HCT116 (cell line): Measurements from ENCODE around the gene IPO11. TPM values are rescaled to one million over a fixed set of nuclear protein-coding genes. Genes with fewer than 3 reads are reported as not detected.

Experiments
- ATAC-seq: fragments of 200-7000 bp; cut with Tn5 transposase; 2 replicates; pipeline ENCODE4 v1.9.1; 2020; ENCODE audit warnings: mild to moderate bottlenecking, moderate library complexity
- BruUV-seq: library from RNA; stranded (reverse); fragments of 400-500 nt; replicated peaks from 2 replicates; lab custom pipeline; 2021; lab: Mats Ljungman, UMichigan
- CTCF ChIA-PET: fragments of 300-600 bp; sonication (Branson Sonifier 250); formaldehyde crosslinking; loops from one replicate; lab custom pipeline; 2021; ENCODE audit warnings: antibody characterized with exemption; lab: Charles Lee
- POLR2A ChIA-PET: fragments of 300-600, 350-600 bp; sonication (Branson Sonifier 250); formaldehyde crosslinking; loops from one replicate; lab custom pipeline; 2021; ENCODE audit warnings: antibody characterized with exemption; lab: Charles Lee
- RAD21 ChIA-PET, 2 experiments: fragments of 300-600 bp; sonication (Branson Sonifier 250); formaldehyde crosslinking; loops; one replicate each; lab custom pipeline; 2023; ENCODE audit warnings: low total read pairs in 2 of 2; ENCODE audit not compliant: uncharacterized antibody in 2 of 2, unreplicated experiment in 2 of 2, low non-redundant PET in 1 of 2; lab: Charles Lee
- DNase-seq: peaks from one replicate; pipeline ENCODE4 v3.0.0-alpha.2; 2010; ENCODE audit warnings: low read depth, low spot score
- H2AFZ ChIP-seq: fragments of 200-600 bp; shearing (Covaris generic), sonication (generic); 2 replicates; pipeline ENCODE4 v1.6.1; 2017; ENCODE audit warnings: low read depth, mixed run types, mixed read lengths, antibody characterized with exemption, low read length; ENCODE audit not compliant: poor library complexity, severe bottlenecking
- H3K27ac ChIP-seq: 2 replicates; pipeline ENCODE4 v1.5.1; 2012; ENCODE audit warnings: low read depth, low read length
- H3K27me3 ChIP-seq: fragments of 200-600 bp; sonication (generic); 2 replicates; pipeline ENCODE4 v1.6.1; 2016; ENCODE audit warnings: mixed run types, low read length, mixed read lengths; ENCODE audit not compliant: insufficient read depth
- H3K36me3 ChIP-seq, 2 experiments: fragments of 200-500 bp in 1 of 2; fragments of 200-600 bp in 1 of 2; sonication (Bioruptor generic) in 1 of 2; sonication (generic) in 1 of 2; 2 replicates each; pipeline versions ENCODE4 v1.5.1 to v1.6.1; 2014 to 2016; ENCODE audit warnings: low read length in 2 of 2, inconsistent platforms in 1 of 2, mixed read lengths in 1 of 2, mixed run types in 1 of 2; ENCODE audit not compliant: insufficient read depth in 2 of 2, control insufficient read depth in 1 of 2
- H3K4me1 ChIP-seq, 2 experiments: fragments of 200-600 bp in 1 of 2; sonication (generic) in 1 of 2; 2 replicates each; pipeline versions ENCODE4 v1.5.1 to v1.6.1; 2012 to 2017; ENCODE audit warnings: low read length in 2 of 2, inconsistent platforms in 1 of 2, mild to moderate bottlenecking in 1 of 2, mixed read lengths in 1 of 2, mixed run types in 1 of 2, moderate library complexity in 1 of 2; ENCODE audit not compliant: insufficient read depth in 2 of 2, control insufficient read depth in 1 of 2
- H3K4me2 ChIP-seq: fragments of 200-600 bp; sonication (generic); 2 replicates; pipeline ENCODE4 v1.6.1; 2017; ENCODE audit warnings: mixed run types, low read length, mixed read lengths
- H3K4me3 ChIP-seq, 2 experiments: fragments of 200-600 bp in 1 of 2; sonication (generic) in 1 of 2; replicated peaks in 1 of 2; 2 replicates each; pipeline ENCODE4 v1.5.1; 2011 to 2016; ENCODE audit warnings: low read length in 2 of 2, control low read depth in 1 of 2, low read depth in 1 of 2, mild to moderate bottlenecking in 1 of 2, mixed read lengths in 1 of 2, mixed run types in 1 of 2
- H3K79me2 ChIP-seq: fragments of 200-600 bp; sonication (generic); 2 replicates; pipeline ENCODE4 v1.6.1; 2017; ENCODE audit warnings: mild to moderate bottlenecking, mixed run types, low read length, moderate library complexity, mixed read lengths; ENCODE audit not compliant: insufficient read depth
- H3K9ac ChIP-seq: fragments of 200-600 bp; sonication (generic); 2 replicates; pipeline ENCODE4 v1.6.1; 2016; ENCODE audit warnings: low read length, mixed read lengths
- H3K9me2 ChIP-seq: fragments of 200-600 bp; sonication (generic), shearing (Covaris generic); 2 replicates; pipeline ENCODE4 v1.6.1; 2017; ENCODE audit warnings: mixed run types, mild to moderate bottlenecking, moderate library complexity; ENCODE audit not compliant: insufficient read depth
- H3K9me3 ChIP-seq, 2 experiments: fragments of 200-500 bp in 1 of 2; fragments of 200-600 bp in 1 of 2; sonication (Bioruptor generic) in 1 of 2; sonication (generic) in 1 of 2; 2 replicates each; pipeline ENCODE4 v1.6.1; 2014 to 2017; ENCODE audit warnings: low read length in 2 of 2, mixed read lengths in 2 of 2, inconsistent platforms in 1 of 2, low read depth in 1 of 2, mild to moderate bottlenecking in 1 of 2, mixed run types in 1 of 2, moderate library complexity in 1 of 2; ENCODE audit not compliant: control insufficient read depth in 1 of 2, insufficient read depth in 1 of 2
- H4K20me1 ChIP-seq: fragments of 200-600 bp; sonication (generic), shearing (Covaris generic); 2 replicates; pipeline ENCODE4 v1.6.1; 2017; ENCODE audit warnings: mixed run types, mild to moderate bottlenecking, moderate library complexity; ENCODE audit not compliant: insufficient read depth
- EZH2 ChIP-seq: fragments of 200-600 bp; sonication (generic); IDR thresholded peaks from 2 replicates; pipeline ENCODE4 v1.6.1; 2017; ENCODE audit warnings: antibody characterized with exemption, mixed run types
- EZH2phosphoT487 ChIP-seq: fragments of 200-600 bp; IDR thresholded peaks from 2 replicates; pipeline ENCODE4 v1.6.1; 2018; ENCODE audit warnings: antibody characterized with exemption, borderline replicate concordance
- POLR2AphosphoS5 ChIP-seq: IDR thresholded peaks from 2 replicates; pipeline ENCODE4 v1.6.1; 2011; ENCODE audit warnings: mild to moderate bottlenecking, low read depth, low read length, moderate library complexity
- REST ChIP-seq: IDR thresholded peaks from 2 replicates; pipeline ENCODE4 v1.6.1; 2012; ENCODE audit warnings: low read depth
- SP1 ChIP-seq: IDR thresholded peaks from 2 replicates; pipeline ENCODE4 v1.6.1; 2012; ENCODE audit warnings: low read depth
- ZBTB33 ChIP-seq: IDR thresholded peaks from 2 replicates; pipeline ENCODE4 v1.6.1; 2011; ENCODE audit warnings: mild to moderate bottlenecking, low read length, moderate library complexity; ENCODE audit not compliant: insufficient replicate concordance; ENCODE audit errors: extremely low read depth
- ZFX ChIP-seq: fragments of 450-650 bp; IDR thresholded peaks from 2 replicates; pipeline ENCODE4 v1.6.1; 2017
- intact Hi-C: fragments of 100-400 bp; cut with micrococcal nuclease; formaldehyde crosslinking; loops from 2 replicates; pipeline ENCODE4 v1.10.0; 2022
- total RNA-seq: library from RNA; stranded (reverse); gene quantifications from one replicate; pipeline ENCODE4 v1.2.1, GENCODE V29; 2021; ENCODE audit not compliant: unreplicated experiment

Gene IPO11
- total RNA-seq, 1 experiment from 2014 or later, result 55.1 TPM

DNA sequence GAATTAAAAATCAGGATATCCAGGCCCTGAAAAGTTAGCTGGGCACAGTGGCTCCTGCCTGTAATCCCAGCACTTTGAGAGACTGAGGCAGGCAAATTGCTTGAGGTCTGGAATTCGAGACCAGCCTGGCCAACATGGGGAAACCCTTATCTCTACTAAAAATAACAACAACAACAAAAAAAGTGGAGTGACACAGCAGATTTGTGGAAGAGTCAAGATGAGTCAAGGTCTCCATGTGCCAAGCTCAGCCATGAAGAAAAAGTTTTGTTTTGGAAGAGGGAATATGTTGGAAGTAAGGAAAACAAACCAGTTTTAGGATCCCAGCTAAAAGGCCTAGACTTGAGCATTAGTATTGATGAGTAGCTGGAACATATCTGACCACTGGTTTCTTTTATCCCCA is 180.8 kb downstream of the IPO11 start:
- CTCF ChIA-PET, result no interaction called here

More for the DNA sequence above, 180.8 kb downstream of the IPO11 start:
- H3K27me3 ChIP-seq, result no peaks in the 10 kb centered on the region
- H3K4me3 ChIP-seq, result no peak overlapping the region
- intact Hi-C loops, result no loop called here
- no peaks in the 10 kb centered on the region for H3K9me2 ChIP-seq
- ATAC-seq (no peak), DNase-seq (no peak)
- H3K4me1 ChIP-seq, result no peaks in the 10 kb centered on the region
- POLR2A ChIA-PET, result no interaction called here
- H3K9me3 ChIP-seq, result no peaks in the 10 kb centered on the region
- no peak overlapping the region for H3K27ac ChIP-seq
- H4K20me1 ChIP-seq, result no peaks in the 10 kb centered on the region
- no peak overlapping the region for H3K4me2 ChIP-seq
- no peaks in the 10 kb centered on the region; a peak in 1 of 4 replicates for H3K36me3 ChIP-seq
- no peaks in the 10 kb centered on the region for H3K79me2 ChIP-seq
- RAD21 ChIA-PET, result no interaction called here
- no peak overlapping the region for H2AFZ ChIP-seq
- no peak overlapping the region for H3K9ac ChIP-seq
- TF ChIP-seq REST (no peak), SP1 (no peak), EZH2 (no peak), EZH2phosphoT487 (no peak), POLR2AphosphoS5 (no peak), ZFX (no peak), ZBTB33 (no peak)
- no TSS peak for BruUV-seq
